HG03039 (cell line): Measurements from ENCODE around the gene TSTD1.
A peak's percentile ranks its signal among the peaks of the same experiment; 100 is the strongest.
"Not testable (repeated sequence)": the region's sequence is repeated elsewhere in the genome, so short reads cannot be mapped to it uniquely, and the experiment has no call there.

Experiments
- ATAC-seq: cut with Tn5 transposase; IDR thresholded peaks from one replicate; pipeline ENCODE4 v1.9.1; 2021; ENCODE audit warnings: mild to moderate bottlenecking, moderate library complexity; ENCODE audit not compliant: unreplicated experiment

Gene TSTD1

GRCh38 chr1:161069241-161069640 is 30.5 kb upstream of the TSTD1 start:
- ATAC-seq: peak; percentile 1

GRCh38 chr1:161068306-161069234 is 29.8 kb upstream of the TSTD1 start:
- ATAC-seq: peak; percentile 37

DNA sequence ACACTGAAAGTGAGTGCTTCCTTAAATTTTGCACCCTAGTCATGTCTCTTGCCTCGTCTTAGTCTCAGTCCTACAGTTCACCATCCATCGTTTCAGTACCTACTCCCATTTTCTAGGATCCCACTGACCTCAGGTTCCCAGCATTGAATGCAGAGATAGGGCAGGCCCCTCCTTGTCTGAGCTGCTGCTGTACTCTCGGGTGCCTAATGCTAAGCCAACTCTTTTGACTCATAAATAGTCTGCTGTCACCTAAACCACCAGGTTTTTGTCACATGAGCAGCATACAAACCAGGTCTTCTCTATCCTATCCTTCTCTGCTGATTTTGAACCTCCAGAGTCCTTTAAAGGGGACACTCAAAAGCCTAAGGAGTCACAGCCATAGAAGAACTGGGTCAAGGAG is 27.9 kb upstream of the TSTD1 start:
- no peak for ATAC-seq

DNA sequence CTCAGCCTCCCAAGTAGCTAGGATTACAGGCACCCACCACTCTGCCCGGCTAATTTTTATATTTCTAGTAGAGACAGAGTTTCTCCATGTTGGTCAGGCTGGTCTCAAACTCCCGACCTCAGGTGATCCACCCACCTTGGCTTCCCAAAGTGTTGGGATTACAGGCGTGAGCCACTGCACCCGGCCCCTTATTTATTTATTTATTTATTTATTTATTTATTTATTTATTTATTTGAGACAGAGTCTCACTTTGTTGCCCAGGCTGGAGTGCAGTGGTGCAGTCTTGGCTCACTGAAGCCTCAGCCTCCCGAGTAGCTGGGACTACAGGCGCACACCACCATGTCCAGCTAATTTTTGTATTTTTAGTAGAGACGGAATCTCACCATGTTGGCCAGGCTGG is 26.9 kb upstream of the TSTD1 start:
- not testable (repeated sequence) for ATAC-seq

GRCh38 chr1:161063936-161064335 is 25.2 kb upstream of the TSTD1 start:
- ATAC-seq: not testable (repeated sequence)

GRCh38 chr1:161061419-161061818 is 22.7 kb upstream of the TSTD1 start:
- no peak for ATAC-seq

DNA sequence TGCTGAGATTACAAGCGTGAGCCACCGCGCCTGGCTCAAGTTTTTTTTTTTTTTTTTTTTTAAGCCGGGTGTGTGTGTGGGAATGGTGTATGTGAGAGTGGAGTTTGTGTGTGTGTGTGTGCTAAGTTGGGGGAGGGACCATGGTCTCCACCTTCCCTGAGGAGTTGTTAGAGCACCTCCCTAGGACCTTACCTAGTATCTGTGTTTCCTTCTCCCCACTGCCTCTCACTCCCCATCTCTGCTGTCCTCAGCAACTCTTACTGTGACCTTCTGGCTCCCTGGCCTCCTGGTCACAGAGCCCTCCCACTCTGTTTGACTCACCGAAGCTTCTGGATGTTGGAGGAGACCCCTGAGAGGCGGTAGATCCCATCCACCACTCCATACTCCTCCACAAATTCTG is 20.5 kb upstream of the TSTD1 start:
- ATAC-seq: no peak

- no peak for ATAC-seq
Measured at GRCh38 chr1:161054805-161055204, 16.0 kb upstream of the TSTD1 start.

GRCh38 chr1:161054232-161054631 is 15.5 kb upstream of the TSTD1 start:
- no peak for ATAC-seq

DNA sequence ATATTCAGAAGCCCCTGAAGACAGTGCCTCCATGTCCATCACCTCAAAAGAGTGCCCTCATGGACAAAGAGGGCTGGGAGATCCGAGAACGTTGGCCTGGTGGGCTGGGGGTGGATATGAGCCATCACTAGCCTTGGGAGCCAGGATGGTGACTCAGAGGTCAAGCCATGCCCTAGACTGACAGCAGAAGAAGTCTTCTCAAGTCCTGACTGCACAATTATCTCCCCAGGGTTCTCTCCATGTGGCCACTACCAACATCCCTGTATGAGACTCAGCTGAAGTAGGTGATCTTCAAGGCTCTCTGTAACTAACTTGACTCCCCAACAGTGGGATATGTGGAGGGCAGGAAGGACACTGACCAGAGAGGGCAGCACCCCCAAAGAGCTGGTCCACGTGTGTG is 14.1 kb upstream of the TSTD1 start:
- ATAC-seq: no peak

DNA sequence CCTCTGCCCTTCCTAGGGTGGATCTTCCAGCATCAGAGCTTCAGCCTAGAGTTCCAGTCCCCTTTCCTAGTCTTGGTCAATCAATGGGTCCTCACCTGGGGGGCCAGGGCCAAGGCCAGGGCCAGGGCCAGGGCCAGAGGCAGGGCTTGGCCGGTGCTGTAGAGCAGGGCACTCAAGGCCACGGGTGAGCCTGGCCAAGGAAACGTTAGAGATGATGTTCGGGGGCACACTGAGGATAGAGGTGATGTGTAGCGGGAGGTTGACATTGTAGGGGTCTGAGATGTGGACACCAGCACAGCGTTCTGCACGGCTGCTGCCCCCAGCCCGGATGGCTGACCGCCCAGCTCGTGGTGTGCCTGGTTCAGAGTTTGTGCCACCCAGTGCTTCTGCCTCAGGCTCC is 12.5 kb upstream of the TSTD1 start:
- no peak for ATAC-seq

DNA sequence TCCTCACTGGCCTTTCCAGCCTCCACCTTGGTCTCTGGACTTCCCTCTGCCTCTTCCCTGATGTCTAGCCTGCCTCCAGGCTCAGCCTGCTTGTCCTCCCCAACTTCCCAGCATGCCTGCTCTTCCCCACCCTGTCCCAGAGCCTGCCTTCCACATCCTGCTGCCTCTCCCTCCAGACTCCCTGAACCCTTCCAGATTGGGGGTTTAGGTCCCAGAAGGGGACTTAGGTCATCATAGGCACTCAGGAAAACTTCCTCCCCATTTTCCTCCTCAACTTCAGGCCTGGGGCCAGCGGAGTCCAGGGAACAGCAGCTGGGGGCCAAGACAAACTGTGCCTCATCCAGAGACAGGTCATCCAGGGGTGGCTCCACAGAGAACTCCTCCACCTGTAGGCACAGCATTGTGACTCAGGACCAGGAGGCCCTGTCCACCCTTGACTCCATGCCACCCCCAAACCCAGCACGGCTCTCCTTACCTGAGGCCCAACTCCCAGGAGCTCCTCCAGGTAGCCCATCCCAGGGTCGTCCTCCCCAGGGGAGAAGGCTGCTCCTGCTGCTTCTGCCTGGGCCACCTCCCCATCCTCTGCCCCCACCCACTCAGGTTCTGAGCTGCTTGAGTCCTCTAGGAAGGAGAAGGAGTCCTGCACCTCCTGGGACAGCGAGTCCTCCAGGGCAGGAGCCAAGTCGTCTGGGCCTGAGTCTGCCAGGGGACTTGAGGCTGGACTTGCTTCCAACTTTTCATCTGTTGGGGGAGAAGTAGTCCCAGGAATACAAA is 10.4 kb upstream of the TSTD1 start:
- no peak for ATAC-seq

GRCh38 chr1:161047436-161048420 is 9.0 kb upstream of the TSTD1 start:
- ATAC-seq: no peak

- ATAC-seq: no peak
Measured at GRCh38 chr1:161046605-161047228, 8.0 kb upstream of the TSTD1 start.

DNA sequence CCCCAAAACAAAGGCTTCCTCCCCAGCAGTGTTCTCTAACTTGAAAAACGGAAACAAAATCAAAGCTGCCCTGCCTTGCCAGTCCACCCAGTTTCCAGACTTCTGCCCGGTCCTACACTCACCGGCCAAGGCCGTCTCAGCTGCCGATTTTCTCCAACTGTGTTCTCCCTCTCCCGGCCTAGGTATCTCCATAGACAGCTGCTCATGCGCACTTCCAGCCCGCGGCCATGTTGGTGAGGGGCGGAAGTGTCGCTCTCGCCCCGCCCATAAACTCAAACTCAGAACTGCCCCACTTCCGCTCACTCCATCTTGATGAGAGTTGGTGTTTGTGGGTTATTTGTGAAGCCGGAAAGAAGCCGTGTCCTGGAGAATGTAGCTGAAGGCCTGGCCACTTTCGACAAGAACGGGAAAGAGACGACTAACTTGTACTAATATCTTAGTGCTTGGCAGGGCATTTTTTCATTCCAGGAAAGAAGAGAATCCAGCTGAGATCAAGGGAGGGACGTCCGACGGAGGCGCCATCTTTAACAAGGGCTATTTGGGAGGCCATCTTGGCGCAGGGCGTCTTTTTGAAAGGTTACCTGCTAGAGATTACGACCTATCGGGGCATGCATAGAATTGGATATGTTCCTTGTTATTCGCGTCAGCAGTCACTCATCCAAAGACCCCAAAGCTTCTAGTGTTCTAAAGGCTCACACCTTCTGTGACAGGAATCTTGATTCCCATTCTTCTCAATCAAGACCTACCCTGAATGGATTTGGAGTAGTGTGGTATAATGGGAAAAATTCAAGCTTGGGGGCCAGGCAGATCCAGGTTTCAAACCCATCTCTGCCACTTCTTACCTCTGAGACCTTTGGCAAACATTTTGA is 7.2 kb upstream of the TSTD1 start, which contains the start of gene USF1:
Gene USF1, minus strand, starts transcription at position 242 of the 869 bp plus-strand sequence. CDS start 2,702 bp downstream, outside the sequence.
- peak; percentile 58 for ATAC-seq

GRCh38 chr1:161044908-161045735 is 6.4 kb upstream of the TSTD1 start:
- no peak for ATAC-seq

DNA sequence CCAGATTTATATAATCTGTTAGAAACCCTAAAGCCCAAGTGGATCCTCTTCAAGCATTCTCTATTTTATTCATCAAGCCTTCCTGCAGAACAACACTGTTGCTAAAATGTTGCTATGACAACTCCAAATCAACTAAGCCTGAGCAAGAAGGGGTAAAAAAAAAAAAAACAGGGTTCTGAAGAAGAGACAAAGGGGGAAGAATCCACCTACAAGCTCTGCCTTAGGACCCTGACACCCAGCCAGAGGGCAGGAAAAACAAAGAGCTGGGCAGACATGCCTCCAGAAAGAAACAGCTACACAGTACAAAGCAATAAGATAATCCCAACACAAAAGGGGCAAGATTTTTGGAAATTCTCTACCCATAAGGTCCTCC is 5.8 kb upstream of the TSTD1 start:
- no peak for ATAC-seq

DNA sequence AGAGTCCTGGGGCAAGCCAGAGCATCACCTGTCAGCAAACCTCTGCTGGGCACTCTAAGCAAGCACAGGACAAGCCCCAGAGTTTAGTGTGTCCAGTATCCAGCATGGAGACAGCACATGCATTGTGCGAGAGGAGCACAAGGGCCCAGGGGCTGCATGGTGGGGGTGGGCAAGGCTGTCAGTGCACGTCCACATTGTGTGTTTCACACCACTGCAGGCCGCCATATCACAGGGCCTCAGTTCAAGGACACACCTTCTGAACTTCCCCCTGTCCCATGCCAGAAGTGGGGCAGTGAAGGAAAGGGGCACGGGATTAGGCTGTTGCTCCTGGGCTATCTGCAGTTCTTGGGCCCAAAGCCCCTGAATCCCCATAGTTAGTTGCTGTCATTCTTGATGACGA is 782 bp upstream of the TSTD1 start:
- no peak for ATAC-seq
